Neural crest cell (in vitro differentiated cells): ENCODE data around the gene FILIP1. TPM values are rescaled to one million over a fixed set of nuclear protein-coding genes. Genes with fewer than 3 reads are reported as not detected.
"Not testable (repeated sequence)": the region's sequence is repeated elsewhere in the genome, so short reads cannot be mapped to it uniquely, and the experiment has no call there.

ENCODE experiments used
- DNase-seq: peaks from one replicate; pipeline ENCODE4 v3.0.0; 2021; ENCODE audit warnings: low read depth, mixed read lengths, low spot score
- H3K27ac Mint-ChIP-seq: one replicate; pipeline ENCODE4 v1.8.0; 2021; ENCODE audit warnings: mild to moderate bottlenecking, mixed read lengths; ENCODE audit not compliant: unreplicated experiment
- H3K27me3 Mint-ChIP-seq: 2 replicates; pipeline ENCODE4 v1.8.0; 2021; ENCODE audit warnings: low read depth, mild to moderate bottlenecking, mixed read lengths
- H3K36me3 Mint-ChIP-seq: 2 replicates; pipeline ENCODE4 v1.8.0; 2021; ENCODE audit warnings: low read depth, mild to moderate bottlenecking, mixed read lengths
- H3K4me1 Mint-ChIP-seq: 2 replicates; pipeline ENCODE4 v1.8.0; 2021; ENCODE audit warnings: mixed read lengths
- H3K4me3 Mint-ChIP-seq: one replicate; pipeline ENCODE4 v1.8.0; 2021; ENCODE audit warnings: mild to moderate bottlenecking, mixed read lengths
- H3K9me3 Mint-ChIP-seq: 2 replicates; pipeline ENCODE4 v1.8.0; 2021; ENCODE audit warnings: mixed read lengths
- total RNA-seq: library from RNA; stranded (reverse); gene quantifications from 2 replicates; pipeline ENCODE4 v1.2.1, GENCODE V29; 2021
- TF ChIP-seq, protein P1 (sequence below): fragments of 200-600 bp; sonication (generic); conservative IDR thresholded peaks from 2 replicates; pipeline ENCODE4 v1.5.0; 2021; ENCODE audit warnings: antibody characterized with exemption, mild to moderate bottlenecking

Gene FILIP1
- total RNA-seq, 1 donor from 2014 or later: 0.79 TPM

DNA sequence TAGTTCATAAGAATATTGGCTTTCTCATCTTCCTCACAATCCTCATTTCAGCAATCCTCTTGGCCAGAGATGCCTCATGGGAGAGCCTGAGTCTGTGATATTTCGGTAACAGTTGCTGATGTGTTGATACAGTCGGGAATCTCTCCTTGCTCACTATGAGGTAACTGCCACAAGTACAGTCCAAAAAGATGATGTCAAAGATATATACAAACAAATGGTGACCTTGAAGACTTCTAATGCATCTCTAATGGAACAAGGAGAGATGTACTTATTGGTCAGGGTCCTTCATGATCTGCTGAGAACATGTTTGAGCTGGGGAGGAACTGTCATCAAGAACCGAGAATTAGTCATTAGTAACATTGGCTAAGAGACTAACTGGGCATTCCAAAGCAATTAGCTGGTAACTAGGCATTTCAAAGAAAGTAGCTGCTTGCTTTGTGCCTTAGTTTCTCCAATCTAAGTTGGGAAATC lies 56.1 kb downstream of the FILIP1 start:
- H3K4me3 Mint-ChIP-seq: no peak overlapping the region
- no peaks in the 10 kb centered on the region for H3K4me1 Mint-ChIP-seq
- H3K9me3 Mint-ChIP-seq: no peaks in the 10 kb centered on the region
- no peaks in the 10 kb centered on the region for H3K36me3 Mint-ChIP-seq
- TF ChIP-seq, protein P1, sequence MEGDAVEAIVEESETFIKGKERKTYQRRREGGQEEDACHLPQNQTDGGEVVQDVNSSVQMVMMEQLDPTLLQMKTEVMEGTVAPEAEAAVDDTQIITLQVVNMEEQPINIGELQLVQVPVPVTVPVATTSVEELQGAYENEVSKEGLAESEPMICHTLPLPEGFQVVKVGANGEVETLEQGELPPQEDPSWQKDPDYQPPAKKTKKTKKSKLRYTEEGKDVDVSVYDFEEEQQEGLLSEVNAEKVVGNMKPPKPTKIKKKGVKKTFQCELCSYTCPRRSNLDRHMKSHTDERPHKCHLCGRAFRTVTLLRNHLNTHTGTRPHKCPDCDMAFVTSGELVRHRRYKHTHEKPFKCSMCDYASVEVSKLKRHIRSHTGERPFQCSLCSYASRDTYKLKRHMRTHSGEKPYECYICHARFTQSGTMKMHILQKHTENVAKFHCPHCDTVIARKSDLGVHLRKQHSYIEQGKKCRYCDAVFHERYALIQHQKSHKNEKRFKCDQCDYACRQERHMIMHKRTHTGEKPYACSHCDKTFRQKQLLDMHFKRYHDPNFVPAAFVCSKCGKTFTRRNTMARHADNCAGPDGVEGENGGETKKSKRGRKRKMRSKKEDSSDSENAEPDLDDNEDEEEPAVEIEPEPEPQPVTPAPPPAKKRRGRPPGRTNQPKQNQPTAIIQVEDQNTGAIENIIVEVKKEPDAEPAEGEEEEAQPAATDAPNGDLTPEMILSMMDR: no peak
- no peak for DNase-seq
- H3K27me3 Mint-ChIP-seq: no peaks in the 10 kb centered on the region
- H3K27ac Mint-ChIP-seq: no peak overlapping the region

- H3K36me3 Mint-ChIP-seq: no peaks in the 10 kb centered on the region
- TF ChIP-seq, protein P1: no peak
- H3K27ac Mint-ChIP-seq: no peak overlapping the region
Measured at GRCh38 chr6:75436869-75437268, 56.7 kb downstream of the FILIP1 start.

DNA sequence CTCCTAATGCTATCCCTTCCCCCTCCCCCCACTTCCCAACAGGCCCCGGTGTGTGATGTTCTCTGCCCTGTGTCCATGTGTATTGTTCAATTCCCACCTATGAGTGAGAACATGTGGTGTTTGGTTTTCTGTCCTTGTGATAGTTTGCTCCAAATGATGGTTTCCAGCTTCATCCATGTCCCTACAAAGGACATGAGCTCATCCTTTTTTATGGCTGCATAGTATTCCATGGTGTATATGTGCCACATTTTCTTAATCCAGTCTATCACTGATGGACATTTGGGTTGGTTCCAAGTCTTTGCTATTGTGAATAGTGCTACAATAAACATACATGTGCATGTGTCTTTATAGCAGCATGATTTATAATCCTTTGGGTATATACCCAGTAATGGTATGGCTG lies 60.8 kb downstream of the FILIP1 start:
- not testable (repeated sequence) for H3K27ac Mint-ChIP-seq, H3K27me3 Mint-ChIP-seq, DNase-seq, H3K9me3 Mint-ChIP-seq, H3K36me3 Mint-ChIP-seq, H3K4me3 Mint-ChIP-seq
- peaks cover 12% of the 10 kb centered on the region for H3K4me1 Mint-ChIP-seq

More at GRCh38 chr6:75436869-75437268, 56.7 kb downstream of the FILIP1 start:
- H3K4me3 Mint-ChIP-seq: no peak overlapping the region
- H3K9me3 Mint-ChIP-seq: no peaks in the 10 kb centered on the region
- no peak for DNase-seq
- H3K4me1 Mint-ChIP-seq: no peaks in the 10 kb centered on the region
- no peaks in the 10 kb centered on the region for H3K27me3 Mint-ChIP-seq

DNA sequence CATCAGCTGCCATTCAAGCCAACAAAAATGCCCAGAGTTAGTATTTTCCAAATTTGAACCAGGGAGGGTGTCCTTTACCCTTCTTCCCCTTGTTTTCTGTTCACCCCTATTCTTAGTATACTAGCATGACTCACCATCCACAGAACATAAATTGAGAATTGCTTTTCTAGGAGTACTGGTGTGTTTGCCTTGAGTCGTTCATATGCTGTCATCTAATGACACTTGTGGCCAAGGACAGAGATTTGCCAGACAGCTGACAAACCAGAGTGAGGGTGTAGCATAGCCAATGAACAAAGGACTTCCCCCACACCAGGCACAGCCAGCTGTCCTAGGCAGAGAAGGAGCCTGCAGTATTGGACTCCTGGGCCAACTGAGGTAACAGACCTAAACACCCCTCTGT lies 62.2 kb downstream of the FILIP1 start:
- no peaks in the 10 kb centered on the region for H3K36me3 Mint-ChIP-seq
- no peaks in the 10 kb centered on the region for H3K9me3 Mint-ChIP-seq
- H3K27me3 Mint-ChIP-seq: no peaks in the 10 kb centered on the region
- TF ChIP-seq, protein P1: no peak
- H3K4me3 Mint-ChIP-seq: no peak overlapping the region
- DNase-seq: no peak
- peaks cover 16% of the 10 kb centered on the region for H3K4me1 Mint-ChIP-seq
- H3K27ac Mint-ChIP-seq: peak overlapping the region; percentile 15

GRCh38 chr6:75430631-75431325 lies 62.8 kb downstream of the FILIP1 start:
- peaks cover 16% of the 10 kb centered on the region for H3K4me1 Mint-ChIP-seq
- DNase-seq: no peak
- H3K27ac Mint-ChIP-seq: no peak overlapping the region
- H3K4me3 Mint-ChIP-seq: no peak overlapping the region
- TF ChIP-seq, protein P1: no peak
- no peaks in the 10 kb centered on the region for H3K9me3 Mint-ChIP-seq
- H3K36me3 Mint-ChIP-seq: no peaks in the 10 kb centered on the region
- H3K27me3 Mint-ChIP-seq: no peaks in the 10 kb centered on the region

- H3K36me3 Mint-ChIP-seq: no peaks in the 10 kb centered on the region
- no peaks in the 10 kb centered on the region for H3K27me3 Mint-ChIP-seq
- TF ChIP-seq, protein P1: no peak
- no peak for DNase-seq
- peaks cover 16% of the 10 kb centered on the region for H3K4me1 Mint-ChIP-seq
- no peak overlapping the region for H3K4me3 Mint-ChIP-seq
- H3K27ac Mint-ChIP-seq: no peak overlapping the region
- H3K9me3 Mint-ChIP-seq: no peaks in the 10 kb centered on the region
Measured at GRCh38 chr6:75429061-75429703, 64.4 kb downstream of the FILIP1 start.
